Activated gamma-delta T cell treated with Interleukin-2 at 50 U/mL for 16 hours (primary cell): ENCODE results near the gene BIRC5.
"Not testable (repeated sequence)": the region's sequence is repeated elsewhere in the genome, so short reads cannot be mapped to it uniquely, and the experiment has no call there.

Experiments
- DNase-seq: peaks from one replicate; pipeline ENCODE4 v3.0.0-alpha.2; 2020

The BIRC5 gene

GRCh38 chr17:78214016-78214705 lies at the start of gene BIRC5:
Gene BIRC5 (plus strand): TSS chr17:78214253. CDS start chr17:78214317, 64 bp downstream.
- DNase-seq: peak; percentile 91

GRCh38 chr17:78164748-78165607 lies 49.1 kb upstream of the BIRC5 start:
- no peak for DNase-seq

GRCh38 chr17:78166416-78166815 lies 47.6 kb upstream of the BIRC5 start:
- DNase-seq: no peak

GRCh38 chr17:78168242-78168902 lies 45.7 kb upstream of the BIRC5 start, which contains the start of gene SYNGR2:
Gene SYNGR2 (plus strand): TSS chr17:78168581. CDS start chr17:78168617, 36 bp downstream.
- peak; percentile 85 for DNase-seq

GRCh38 chr17:78168903-78169793 lies 44.9 kb upstream of the BIRC5 start:
- peak; percentile 25 for DNase-seq

GRCh38 chr17:78170692-78171590 lies 43.1 kb upstream of the BIRC5 start:
- no peak for DNase-seq

- not testable (repeated sequence) for DNase-seq
Observed at GRCh38 chr17:78171591-78172248, 42.3 kb upstream of the BIRC5 start.

GRCh38 chr17:78172249-78173051 lies 41.6 kb upstream of the BIRC5 start:
- DNase-seq: no peak

GRCh38 chr17:78173097-78173715 lies 40.8 kb upstream of the BIRC5 start:
- no peak for DNase-seq

- DNase-seq: no peak
Observed at GRCh38 chr17:78174346-78174869, 39.6 kb upstream of the BIRC5 start.

- no peak for DNase-seq
Observed at GRCh38 chr17:78174870-78175642, 39.0 kb upstream of the BIRC5 start.

GRCh38 chr17:78175643-78175981 lies 38.4 kb upstream of the BIRC5 start:
- no peak for DNase-seq

- DNase-seq: peak; percentile 75
Observed at GRCh38 chr17:78176548-78177025, 37.5 kb upstream of the BIRC5 start.

- no peak for DNase-seq
Observed at GRCh38 chr17:78179372-78179771, 34.7 kb upstream of the BIRC5 start.

GRCh38 chr17:78180083-78180482 lies 34.0 kb upstream of the BIRC5 start:
- no peak for DNase-seq

GRCh38 chr17:78180508-78180907 lies 33.5 kb upstream of the BIRC5 start:
- no peak for DNase-seq

- no peak for DNase-seq
Observed at GRCh38 chr17:78182504-78182903, 31.5 kb upstream of the BIRC5 start.

- DNase-seq: no peak
Observed at GRCh38 chr17:78183916-78184315, 30.1 kb upstream of the BIRC5 start.
